AML-193 (cell line): ENCODE data around the gene SOCS7.

Source experiments
- DNase-seq, 2 experiments: peaks; one replicate each; lab custom pipeline; 2025; lab: John Stamatoyannopoulos, UW

Gene SOCS7

DNA sequence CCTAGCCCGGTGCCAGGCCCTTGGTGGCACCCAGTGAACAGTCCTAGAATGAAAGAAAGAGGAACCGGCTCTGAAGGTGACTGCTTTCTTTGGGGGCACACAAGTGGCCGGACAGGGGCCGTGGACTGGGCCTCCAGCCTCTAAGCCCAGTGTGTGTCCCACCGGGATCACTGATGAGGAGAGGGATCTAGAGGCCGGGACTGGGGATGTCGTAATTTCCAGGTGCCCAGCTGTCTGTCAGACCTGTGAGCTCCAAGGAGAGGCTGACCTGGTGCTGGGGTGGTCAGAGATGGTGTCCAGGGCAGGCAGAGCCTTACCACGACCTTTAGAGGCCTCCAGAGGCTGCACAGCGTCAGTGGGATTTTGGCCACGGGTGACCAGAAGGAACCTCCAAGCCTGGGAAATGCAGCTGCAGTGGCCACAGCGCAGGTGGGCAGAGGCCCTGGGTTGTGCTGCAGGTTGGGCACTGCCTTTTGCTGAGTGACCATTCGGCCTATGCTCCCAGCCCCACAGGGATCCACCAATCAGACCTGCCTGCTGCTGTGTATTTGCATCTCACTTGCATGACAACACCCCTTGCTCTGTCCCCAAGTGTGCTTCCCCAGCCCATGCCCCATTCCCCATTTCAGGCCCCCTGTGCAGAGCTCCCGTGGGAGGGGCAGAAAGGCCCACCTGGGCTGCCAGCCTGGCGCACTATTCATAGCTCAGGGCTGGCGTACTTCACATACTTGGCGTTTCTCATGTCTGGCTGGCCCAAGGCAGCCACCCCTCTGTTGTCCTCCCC is 89.2 kb downstream of the SOCS7 start:
- DNase-seq, result no peak

DNA sequence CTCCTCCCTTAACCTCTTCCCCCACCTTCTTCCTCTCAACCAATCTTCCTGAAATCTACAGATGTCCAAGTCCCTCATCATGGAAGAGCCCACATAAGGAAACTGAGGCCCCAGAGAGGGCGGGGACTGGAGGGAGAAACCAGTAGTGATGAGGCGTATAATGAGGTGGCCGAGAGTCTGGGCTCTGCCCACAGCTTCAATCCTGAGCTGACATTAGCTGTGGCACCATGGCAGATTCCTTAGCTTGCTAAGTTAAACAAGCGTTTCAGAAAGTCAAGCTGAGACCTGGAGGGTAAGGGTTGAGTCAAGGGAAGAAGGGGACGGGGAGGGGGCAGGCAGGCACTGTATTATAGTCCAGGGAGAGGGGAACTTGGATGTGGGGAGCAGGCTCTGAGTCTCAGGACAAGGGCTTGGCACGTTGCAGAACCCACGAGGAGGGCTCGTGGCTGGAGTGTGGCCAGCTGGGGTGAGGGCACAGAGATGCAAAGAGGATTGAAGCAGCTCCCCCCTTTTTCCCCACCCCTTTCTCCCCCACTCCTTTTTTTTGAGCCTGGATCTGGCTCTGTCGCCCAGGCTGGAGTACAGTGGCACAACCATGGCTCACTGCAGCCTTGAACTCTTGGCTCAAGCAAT is 89.9 kb downstream of the SOCS7 start:
- no peak for DNase-seq

DNA sequence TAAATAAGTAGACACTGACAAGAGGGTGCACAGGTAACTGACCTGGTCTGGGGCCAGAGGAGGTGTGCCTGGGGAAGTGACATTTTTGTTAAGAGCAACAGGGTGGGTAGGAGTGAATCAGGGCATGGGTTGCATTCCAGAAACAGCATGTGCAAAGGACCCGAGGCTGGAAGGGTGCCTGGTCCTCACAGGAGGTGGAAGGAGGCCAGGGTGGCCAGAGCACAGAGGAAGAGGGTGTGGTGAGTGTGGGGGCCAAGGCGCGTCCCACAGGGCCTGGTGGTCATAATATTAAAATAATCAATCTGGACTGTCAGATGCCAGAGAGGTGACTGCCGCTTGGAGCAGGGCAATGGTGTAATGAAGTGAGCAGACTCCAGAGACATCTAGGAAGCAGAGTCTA is 90.9 kb downstream of the SOCS7 start:
- no peak for DNase-seq

DNA sequence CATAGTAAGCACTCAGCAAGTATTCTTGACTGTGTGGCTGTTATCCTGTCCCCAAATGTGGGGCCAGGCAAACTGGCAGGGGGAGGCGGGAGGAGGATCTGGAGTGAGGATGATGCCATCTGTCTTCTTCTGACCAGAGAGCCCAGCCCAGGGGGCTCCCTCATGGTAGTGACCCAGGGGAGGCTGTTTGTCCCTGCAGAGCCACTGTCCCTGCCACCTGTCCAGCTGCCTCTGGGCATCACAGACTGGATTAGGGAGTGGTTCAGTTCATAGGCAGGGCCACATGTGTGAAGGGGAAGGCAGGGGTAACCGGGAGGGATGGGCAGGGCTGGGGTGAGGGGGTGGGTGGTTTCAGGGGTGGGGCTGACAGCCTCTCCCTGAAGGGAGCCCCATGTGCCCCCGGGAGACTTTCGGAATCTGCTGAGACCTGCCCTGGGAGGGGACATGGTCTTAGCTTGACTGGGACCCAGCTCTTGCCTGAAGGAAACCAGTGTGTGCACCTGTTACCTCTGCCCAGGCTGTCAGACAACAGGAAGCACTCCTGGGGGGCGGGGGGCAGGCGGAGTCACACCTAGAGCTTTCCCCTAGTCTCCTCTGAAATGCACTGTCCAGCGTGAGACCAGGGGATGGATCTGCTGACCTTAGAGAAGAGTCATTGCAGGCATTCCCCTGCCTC is 91.8 kb downstream of the SOCS7 start:
- no peak for DNase-seq

DNA sequence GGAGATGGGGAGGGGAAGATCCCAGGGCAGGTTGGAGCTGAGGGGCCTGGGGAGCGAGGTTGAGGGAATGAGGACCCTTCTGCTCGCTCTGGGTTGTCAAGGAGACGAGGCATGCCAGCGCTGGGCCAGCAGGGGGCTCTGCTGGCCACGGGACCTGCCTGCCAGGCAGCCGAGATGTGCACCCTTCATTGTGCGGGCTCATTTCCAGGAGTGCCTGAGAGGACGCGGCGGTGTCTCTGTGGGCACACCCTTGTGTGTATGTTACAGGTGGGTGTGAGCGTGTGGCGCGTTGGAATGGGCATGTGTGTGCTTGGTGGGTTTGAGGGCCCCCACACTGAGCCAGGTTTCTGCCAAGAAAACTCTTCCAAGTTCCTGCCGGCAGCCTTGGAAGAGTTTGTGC is 92.5 kb downstream of the SOCS7 start:
- peak in 1 of 2 experiments; percentile 23 for DNase-seq

DNA sequence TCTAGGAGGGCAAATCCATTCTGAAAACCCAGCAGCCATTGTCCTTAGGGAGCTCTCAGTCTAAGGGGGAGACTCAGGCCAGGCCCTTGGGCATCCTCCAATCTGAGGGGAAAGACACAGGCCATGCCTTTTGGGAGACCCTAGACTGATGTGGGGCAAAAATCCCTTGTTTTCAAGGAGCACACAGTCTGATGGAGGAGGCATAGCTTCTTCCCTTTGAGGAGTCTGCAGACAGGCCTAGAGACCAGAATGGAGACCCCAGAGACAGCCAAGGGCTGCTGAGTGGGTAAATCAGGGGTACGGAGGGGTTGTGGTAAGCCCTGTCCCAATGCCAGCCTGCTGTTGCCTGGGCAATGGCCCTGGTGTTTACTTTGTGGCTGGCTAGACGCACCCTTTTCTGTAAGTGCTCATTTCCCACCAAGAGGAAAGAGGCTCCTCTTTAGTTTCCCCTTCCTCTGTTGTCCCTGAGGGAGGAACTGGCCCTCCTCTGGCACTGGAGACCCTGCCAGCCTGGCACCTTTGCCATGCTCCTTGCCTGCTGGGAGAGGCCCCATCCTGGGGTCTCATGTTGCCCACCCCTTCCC is 96.0 kb downstream of the SOCS7 start:
- no peak for DNase-seq

DNA sequence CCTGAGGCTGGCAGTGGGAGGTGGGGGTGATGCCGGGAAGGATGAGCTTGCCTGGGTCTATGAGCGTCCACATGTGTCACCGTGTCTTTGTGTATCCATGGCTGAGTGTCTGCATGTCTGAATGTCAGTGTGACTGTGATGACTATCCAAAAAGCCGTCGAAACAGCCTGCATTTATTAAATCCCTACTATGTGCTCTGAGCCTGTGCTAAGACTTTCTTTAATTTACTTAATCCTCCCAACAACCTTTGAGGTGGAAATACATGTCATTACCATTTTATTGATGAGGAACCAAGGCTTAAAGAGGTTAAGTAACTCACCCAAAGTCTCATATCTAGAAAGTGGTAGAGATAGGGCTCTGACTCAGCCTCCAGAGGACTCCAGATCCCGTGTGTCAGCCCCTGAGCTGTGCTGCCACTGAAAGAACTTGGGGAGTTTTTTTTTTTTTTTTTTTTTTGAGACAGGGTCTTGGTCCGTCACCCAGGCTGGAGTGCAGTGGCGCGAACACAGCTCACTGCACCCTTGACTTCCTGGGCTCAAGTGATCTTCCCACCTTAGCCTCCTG is 96.6 kb downstream of the SOCS7 start:
- DNase-seq, result no peak

DNA sequence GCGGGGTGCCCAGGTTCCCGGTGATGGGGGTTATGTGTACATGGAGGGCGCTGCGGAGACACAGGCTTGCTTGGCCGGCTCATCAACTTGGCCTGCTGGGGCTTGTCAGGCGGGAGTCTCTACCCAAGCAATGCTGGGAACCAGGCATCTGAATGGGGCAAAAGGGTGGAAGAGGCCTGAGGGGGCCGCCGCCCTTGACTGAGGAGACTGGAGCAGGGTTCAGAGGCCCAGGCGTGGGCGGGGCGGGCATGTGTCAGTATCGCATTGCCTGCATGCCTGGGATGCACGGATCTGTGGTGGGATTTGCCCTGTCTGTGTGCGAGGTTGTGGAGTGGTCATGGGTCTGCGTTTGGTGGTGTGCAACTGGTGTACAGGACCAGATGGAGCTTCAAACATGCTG is 97.7 kb downstream of the SOCS7 start:
- no peak for DNase-seq

DNA sequence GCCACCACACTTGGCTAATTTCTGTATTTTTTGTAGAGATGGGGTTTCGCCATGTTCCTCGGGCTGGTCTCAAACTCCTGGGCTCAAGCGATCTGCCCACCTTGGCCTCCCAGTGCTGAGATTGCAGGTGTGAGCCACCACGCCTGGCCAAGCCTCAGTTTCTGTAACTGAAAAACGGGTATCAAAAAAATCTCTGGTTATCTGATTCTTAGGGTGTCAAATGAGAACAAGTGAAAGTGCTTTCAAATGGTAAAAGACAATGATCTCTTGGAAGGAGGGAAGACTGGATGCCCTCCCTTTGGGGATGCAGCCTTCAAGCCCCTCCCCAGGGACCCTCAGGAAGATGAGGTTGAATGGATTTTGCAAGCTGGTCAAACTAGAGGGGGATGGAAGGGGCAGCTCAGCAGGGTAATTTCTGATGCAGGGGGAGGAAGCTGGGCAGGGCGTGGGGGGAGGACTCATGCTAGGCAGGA is 98.9 kb downstream of the SOCS7 start:
- no peak for DNase-seq

DNA sequence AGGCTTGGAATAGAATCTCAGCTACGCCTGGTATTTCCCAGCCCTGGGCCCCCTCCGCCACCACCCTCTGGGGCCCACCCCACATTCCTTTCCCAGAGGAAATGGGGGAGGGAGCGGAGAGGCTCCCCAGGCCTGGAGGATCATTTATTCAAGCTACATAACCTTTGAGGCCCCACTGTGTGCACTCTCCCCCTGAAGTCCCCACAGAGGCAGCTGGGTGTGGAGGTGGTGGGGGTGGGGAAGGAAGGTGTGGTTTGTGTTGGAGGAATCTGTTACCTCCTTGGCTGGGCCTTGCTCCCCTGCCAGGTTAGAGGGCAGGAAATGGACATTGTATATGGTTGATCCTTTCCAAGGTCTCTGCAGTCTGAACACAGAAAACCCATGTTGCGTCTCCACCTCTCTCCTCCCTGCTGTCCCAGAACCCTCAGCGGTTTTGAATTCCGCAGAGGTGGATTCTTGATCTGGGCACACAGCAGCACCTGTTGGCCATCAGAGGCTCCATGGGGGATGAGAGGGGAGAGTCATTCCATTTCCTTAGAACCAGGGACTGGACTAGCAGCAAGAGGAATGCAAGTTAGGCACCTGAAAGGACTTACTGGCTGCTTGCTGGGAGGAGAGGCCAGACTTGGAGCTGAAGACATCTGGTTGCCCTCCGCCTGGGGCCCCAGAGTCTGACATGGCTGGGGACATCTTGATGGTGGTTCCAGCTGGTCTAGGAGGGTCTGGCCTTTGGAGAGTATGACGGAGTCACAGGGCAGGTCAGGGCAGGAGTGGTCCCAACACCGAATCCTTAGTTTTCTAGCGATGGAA is 99.6 kb downstream of the SOCS7 start:
- DNase-seq, result no peak

DNA sequence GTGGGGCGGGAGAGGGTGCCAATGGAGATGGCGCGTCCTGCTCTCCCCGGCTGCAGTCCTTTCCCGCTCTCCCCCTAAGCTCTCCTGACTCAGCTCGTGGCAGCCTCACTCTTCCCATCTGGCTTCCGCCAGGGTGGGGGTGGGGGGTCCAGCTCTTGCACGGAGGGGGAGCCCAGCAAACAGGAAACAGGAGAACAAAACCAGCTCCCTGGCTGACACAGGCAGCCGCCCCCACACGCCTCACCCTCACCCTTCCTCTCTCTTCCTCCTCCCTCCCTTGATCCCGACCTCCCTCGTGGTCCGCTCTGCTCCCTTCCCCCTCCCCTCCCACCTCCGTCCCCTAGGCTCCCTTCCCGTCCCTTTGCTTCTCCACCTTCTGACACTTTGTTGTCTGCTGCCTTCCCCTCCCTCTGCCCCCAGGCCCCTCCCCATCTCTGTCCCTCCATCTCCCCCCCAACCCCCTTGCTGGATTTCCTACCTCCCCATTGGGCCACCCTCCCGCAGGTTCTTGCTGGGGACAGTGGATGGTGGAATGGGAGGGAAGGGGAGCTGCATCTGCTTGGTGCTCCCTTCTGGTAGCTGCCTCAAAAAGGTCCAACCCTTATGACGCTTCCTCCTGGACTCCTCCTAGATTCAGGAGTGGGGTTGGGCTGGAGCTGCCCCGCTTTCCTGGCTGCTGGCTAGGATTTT is 100.3 kb downstream of the SOCS7 start:
- DNase-seq, result no peak

DNA sequence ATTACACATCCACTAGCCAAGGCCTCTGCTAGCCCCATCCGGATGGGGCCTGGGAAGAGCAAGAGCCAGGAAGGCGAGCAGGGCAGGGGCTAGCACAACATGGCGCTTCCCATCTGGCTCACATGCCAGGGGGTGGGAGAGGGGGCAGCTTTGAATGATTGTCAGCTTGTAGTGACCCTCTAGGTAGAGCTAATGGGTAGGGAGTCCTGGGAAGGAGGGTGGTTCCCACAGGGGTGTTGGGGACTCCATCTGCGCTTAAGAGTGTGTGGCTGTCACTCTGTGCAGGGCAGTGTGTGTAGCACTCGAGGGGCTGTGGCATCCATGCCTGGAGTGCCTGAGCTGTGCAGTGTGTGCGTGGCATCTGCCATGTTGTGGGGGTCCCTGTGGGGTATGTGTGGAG is 101.1 kb downstream of the SOCS7 start:
- no peak for DNase-seq

DNA sequence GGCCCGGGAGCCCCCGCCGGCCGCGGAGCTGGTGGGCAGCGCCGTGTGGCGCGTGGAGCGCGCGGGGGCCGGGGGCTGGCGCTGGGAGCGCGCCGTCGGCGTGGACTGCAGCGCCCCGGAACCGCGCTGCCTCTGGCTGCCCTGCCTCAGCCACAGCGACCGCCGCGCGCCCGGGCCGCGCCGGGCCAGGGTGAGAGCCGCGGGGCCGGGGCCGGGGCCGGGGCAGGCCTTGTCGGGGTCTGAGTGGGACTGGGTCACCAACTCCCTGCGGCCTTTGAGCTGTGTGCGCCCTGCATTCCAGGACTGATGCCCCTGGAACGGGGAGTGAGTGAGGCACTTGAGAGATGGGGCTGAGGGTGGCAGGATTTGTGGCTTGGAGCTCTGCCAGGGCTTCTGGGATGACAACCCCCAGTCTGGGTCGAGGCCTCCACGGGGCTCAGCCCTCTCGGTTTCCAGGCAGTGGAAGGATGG is 102.3 kb downstream of the SOCS7 start:
- DNase-seq, result no peak

DNA sequence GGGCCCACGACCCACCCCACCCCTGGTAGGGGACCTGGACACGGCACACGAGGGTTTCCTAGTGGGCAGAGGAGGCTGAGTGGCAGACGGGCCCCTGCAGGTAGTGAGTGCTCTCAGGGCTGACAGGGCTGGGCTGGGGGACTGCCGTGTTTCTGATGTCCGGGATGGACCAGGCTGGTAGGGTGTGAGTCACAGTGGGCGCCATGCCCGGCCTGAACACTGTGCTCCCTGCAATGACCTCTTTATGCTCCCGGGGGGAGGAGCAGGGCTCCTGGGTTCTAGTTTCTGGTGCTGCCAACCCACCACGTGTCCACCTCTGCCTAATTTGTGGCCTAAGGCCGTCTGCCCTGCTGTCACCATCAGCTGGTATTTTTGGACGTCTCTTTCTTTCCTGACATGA is 102.9 kb downstream of the SOCS7 start:
- no peak for DNase-seq
